Measurements from ENCODE around the gene MYL11.
"Not testable (repeated sequence)": the region's sequence is repeated elsewhere in the genome, so short reads cannot be mapped to it uniquely, and the experiment has no call there.

MYL11 gene

DNA sequence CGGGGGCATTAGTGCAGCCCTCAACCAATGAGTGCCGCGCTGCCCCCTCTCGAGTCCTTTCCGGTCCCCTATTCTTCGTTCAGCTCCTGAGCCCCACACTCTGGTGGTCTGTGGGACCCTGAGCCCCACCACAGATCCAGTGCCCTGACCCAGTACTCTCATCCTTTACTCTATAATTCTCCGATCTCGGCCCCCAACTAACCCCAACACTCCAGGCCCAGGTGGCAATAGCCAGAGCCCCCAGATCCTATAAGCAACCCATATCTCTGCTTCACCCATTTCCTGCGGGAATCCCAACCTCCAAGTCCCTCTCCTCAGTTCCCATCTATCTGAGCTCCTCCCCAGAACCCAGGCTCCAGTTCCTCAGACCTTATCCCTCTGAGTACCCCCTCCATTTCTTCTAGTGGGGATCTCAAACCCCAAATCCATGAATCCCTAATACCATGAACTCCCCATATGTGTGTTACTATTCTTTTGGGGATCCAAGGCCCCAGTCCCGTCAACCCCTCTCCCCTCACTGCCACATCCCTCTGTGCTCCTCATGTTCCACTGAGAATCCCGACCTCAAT lies 3.3 kb upstream of the MYL11 start:
- no peak for DNase-seq

DNA sequence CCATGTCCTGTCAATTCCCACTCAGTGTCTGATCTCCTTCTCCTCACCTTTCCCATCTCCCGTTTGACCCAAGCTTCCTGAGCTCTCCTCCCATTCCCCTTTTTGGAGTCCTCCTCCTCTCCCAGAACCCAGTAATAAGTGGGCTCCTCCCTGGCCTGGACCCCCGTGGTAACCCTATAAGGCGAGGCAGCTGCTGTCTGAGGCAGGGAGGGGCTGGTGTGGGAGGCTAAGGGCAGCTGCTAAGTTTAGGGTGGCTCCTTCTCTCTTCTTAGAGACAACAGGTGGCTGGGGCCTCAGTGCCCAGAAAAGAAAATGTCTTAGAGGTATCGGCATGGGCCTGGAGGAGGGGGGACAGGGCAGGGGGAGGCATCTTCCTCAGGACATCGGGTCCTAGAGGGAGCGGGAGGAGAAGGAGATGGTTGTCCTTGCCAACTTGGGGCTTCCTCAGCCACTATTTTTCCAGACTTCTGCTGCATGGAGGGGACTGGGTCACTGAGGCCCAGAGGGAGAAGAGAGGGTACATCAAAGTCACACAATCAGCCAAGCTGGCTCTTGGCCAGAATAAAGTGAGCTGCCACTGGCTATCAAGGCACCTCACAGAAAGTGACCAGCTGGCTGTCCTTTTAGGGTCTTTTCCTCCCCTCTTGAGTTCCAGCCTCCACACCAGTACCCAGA lies 2.4 kb upstream of the MYL11 start:
- DNase-seq = no peak

DNA sequence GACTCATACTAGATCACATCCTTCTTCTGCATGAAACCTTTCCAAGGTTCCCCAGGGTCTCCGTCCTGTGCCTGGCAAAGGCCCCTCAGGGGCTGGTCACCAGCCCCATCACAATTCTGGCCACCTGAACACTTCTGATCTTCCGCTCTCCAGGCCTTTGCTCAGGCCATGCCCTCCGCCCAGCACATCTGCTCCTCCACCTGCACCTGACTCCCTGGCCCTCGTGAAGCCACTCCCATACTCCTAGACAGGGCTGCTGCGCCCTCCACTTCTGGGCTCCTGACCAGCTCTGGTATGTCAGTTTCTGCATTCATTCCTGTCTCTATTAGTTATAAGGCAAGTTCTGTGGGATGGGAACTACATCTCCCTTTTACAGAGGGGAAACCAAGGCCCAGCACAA lies 1.9 kb upstream of the MYL11 start:
- DNase-seq = no peak

DNA sequence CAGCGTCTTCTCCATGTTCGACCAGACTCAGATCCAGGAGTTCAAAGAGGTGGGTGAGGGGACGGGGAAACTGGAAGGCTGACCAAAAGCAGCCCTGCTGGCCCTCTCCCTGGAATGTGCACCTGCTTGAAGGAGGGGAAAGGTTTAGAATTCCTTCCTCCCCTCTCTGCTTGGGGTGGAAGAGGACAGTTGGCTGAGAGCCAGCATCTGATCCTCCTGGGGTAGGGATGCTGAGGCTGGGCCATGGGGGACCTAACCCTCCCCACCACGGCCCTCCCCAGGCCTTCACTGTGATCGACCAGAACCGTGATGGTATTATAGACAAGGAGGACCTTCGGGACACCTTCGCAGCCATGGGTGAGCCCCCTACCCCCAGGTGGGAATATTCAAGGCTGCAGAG lies 1.3 kb downstream of the MYL11 start:
- no peak for DNase-seq

DNA sequence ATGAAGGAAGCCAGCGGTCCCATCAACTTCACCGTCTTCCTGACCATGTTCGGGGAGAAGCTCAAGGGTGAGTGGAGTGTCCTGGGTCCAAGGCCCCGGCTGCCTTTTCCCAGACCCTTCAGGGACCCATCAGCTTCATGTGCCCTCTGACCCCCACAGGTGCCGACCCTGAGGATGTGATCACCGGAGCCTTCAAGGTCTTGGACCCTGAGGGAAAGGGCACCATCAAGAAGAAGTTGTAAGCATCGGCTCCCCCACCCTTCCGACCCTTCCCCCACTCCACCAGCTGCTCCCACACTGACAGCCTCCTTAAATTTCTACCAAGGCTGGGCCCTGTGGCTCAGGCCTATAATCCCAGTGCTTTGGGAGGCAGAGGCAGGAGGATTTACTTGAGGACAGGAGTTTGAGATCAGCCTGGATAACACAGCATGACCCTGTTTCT lies 1.9 kb downstream of the MYL11 start:
- DNase-seq = no peak

DNA sequence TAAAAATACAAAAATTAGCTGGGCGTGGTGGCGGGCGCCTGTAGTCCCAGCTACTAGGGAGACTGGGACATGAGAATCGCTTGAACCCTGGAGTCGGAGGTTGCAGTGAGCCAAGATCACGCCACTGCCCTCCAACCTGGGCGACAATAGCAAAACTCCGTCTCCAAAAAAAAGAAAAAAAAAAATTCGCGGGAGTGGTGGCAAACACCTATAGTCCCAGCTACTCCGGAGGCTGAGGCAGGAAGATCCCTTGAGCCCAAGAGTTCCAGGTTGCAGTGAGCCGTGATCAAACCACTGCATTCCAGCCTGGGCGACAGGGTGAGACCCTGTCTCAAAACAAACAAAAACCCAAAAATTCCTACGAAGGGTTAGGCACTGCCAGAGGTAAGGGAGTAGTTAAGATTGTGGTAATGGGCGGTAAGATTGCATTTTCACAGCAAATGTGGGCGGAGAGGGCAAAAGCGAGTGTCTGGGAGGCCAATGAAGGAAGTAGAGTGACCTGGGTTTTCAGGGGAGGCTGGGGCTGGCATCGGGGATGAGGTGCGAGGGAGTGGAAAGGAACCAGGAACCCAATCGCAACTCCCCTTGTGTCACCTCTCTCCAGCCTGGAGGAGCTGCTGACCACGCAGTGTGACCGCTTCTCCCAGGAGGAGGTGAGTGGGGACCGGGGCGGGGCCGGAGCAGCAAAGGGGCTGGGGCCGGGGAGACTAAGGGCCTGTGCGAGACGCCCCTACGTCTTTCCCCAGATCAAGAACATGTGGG lies 2.6 kb downstream of the MYL11 start:
- DNase-seq = no peak

DNA sequence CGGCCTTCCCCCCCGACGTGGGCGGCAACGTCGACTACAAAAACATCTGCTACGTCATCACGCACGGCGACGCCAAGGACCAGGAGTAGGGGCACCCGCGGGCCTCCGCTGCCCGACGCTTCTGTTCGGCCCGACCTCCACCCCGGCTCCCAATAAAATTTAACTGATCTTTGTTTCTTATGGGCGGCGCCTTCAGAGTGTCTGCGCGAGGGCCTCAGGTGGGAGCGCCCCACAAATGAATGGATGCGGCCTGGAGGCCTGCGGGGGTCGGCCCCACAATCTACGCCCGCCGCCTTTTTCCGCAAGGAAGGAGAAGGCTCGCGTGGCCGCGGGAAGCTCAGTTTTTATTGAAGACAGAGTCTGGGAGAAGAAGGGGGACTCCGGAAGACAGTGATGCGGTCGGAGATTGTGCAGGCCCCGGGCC lies 3.2 kb downstream of the MYL11 start:
- peak; percentile 86 for DNase-seq

DNA sequence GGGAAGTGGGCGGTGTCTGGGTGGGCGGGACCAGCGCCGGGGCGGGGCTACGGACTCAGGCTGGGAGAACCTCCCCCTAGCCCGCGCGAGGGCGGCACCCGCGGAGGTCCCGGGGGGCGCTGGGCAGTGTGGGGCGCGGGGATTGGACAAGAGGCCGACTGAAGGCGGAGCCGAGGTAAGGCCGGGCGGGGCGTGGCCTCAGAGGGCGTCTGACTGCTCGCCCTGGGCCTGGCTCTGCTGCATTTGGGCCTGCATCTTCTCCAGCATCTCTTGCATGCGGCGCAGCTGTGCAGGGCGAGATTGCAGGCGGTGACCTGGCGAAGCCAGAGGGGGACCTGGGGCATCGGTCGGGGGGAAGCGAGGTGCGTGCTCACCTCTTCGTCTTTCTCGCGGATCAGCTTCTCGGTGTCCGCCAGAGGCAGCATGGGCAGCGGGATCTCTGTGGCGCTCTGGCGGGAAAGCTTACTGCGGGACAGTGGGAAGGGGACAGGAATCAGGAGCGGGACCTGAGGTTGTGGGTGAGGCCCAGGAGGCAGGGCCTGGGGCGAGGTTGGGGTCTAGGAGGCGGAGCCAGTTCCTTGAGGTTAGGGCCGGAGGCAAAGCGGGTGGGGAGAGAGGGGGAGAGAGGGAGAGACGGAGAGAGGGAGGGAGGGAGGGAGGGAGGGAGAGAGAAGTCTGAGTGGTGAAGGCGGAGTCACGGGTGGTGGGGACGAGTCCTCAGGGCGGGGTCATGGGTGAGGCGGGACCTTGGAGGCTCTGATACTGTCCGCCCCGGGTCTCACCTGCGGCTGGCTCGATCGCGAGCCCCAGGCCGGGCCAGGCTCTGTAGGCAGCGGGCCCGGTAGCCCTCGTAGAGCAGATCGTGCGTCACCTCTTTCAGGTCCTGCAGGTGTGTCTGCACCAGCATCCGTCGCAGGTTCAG lies 3.9 kb downstream of the MYL11 start:
- peak; percentile 99 for DNase-seq

DNA sequence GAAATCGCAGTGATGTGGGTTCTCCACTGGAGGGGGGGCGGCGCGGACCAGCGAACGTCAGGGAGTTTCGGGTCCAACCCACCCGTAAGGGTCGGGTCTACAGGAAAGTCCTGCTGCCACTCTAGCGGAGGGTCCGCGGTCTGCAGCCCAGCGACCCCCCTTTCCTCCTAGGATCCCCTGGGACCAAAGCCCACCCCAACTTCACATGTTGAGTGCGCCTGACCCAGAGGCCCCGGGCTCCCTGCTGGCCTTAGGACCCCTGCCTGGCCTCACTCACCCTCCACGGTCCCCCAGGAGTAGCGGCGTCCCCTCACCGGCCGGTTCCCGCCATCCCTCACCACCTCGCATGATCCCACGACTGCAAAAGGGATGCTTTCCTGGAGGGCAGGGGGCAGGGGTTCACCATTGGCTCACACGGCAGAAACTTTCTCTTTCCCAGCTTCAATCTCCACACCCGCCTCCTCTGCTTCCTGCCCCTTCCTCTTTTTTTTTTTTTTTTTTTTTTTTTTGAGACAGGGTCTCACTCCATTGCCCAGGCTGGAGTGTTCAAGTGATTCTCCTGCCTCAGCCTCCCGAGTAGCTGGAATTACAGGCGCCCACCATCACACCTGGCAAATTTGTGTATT lies 4.7 kb downstream of the MYL11 start:
- no peak for DNase-seq

DNA sequence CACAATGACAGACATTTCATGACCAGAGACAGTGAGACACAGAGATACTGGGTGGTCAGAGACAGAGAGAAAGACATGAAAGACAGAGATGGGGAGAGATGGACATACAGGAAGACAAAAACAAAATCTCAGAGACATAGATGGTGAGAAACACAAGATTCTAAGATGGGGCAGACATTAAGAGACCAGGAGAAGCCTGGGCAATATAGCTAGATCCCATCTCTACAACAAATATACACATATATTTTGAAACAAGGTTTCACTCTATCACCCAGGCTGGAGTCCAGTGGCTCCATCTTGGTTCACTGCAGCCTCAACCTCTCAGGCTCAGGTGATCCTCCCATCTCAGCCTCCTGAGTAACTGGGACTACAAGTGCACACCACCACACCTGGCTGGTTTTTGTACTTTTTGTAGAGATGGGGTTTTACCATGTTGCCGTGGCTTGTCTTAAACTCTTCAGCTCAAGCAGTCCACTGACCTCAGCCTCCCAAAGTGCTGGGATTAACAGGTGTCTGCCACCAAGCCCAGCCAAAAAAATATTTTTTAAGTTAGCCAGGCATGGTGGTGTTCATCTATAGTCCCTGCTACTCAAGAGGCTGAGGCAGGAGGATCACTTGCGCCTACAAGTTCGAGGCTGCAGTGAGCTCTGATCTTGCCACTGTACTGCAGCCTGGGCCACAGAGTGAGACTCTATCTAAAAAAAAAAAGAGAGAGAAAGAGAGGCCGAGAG lies 5.6 kb downstream of the MYL11 start:
- no peak for DNase-seq

DNA sequence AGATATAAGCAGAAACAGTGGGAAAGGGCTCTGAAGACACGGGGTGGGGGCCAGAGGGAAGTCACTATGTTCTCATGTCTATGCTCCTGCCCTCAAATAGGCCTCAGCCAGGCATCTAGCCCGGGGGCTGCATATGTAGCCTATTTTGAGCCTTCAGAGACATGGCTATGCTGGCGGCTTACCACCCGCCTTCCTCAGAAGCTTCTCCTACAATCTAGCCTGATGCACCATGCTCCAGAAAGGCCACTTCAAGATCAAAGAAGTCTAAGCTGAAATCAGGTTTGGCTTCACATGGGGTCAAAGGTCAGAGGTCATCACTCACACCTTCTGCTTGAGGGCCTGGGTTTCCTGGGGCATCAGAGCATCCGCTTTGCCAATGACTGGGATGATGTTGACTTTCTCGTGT lies 6.2 kb downstream of the MYL11 start:
- no peak for DNase-seq

DNA sequence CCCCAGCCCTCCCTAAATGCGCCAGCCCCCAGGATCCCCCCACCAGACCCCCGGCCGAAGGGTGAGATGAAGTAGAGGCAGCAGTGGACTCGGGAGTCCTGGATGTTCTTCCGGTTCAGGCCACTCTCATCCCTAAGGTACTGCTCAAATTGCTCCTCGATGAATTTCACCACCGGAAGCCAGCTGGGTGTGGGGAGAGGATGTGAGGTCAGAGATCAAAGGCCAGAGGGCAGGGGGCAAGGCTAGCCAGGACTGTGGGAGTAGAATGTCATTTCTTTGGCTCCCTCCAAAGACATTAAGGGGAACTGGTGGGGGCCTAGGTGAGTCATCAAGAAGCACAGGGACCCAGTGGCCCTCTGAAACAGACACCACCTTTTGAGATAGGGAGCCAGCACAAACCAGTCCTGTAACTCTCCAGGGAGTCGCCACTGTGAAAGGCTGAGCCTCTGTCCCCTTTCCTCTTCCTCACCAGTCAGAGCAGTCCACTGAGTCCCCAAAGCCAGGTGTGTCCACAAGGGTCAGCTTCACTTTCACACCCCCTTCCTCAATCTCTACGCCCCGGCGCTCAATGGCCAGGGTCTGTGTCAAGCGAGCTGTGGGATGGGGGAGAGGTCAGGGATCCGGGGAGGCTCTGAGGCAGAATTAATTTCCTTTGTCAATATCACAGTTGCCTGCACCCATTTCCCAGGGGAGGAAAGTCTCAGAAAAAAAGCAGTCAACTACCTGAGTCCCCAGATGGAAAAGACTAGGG lies 6.9 kb downstream of the MYL11 start:
- DNase-seq = no peak

DNA sequence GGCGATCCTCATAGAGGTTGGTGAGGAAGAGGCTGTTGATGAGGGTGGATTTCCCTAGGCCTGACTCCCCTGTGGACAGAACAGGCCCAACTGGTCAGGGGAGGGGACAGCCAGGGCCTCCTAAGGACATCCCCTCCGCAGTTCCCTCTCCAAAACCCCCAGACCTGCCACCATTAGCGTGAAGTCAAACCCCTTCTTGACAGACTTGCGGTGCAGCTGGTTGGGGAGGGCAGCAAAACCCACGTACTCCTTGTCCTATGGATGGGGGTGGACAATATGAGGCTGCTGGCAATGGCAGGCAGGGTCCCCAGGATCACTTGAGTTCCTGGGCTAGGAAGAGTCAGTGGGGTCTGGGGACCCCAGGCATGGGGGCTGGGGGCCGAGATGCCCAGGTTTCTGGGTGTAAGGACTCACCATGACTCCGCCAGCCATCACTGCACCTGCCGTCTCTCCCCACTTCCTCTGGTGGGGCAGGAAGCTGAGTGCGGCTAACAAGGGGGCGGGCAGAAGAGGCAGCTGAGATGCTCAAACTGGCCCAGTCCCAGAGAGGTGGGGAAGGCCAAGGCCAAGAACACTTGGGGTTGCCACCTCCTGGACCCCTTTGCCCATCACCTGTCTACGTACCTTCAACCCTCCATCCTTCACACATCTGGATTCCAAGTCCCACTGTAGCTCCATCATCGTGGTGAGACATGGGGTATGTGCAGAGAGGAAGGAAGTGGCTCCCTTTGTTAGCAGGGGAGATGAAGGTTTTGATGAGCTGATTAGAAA lies 7.7 kb downstream of the MYL11 start, which contains the start of gene SEPTIN1:
Gene SEPTIN1 (minus strand): TSS at position 451 of the 771 bp plus-strand sequence. CDS start 19 bp downstream, at position 432.
- peak; percentile 49 for DNase-seq

DNA sequence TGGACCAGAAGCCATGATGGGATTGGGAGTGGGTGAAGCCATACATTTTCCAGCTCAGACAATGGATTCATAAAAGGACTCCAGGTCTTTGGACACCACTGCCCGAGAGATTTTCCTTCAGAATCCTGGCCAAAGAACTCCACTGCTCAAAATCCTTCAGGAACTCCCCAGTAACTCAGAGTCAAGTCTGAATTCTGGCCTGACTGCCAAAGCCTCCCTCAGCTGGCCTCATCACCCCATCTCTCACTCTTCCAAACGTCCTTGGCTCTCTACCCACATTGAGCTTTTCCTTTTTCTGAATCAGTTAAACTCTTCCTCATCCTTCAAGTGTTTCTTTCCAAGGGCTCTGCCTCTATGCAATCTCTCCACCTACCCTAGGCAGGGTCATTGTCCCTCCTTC lies 8.9 kb downstream of the MYL11 start:
- no peak for DNase-seq

DNA sequence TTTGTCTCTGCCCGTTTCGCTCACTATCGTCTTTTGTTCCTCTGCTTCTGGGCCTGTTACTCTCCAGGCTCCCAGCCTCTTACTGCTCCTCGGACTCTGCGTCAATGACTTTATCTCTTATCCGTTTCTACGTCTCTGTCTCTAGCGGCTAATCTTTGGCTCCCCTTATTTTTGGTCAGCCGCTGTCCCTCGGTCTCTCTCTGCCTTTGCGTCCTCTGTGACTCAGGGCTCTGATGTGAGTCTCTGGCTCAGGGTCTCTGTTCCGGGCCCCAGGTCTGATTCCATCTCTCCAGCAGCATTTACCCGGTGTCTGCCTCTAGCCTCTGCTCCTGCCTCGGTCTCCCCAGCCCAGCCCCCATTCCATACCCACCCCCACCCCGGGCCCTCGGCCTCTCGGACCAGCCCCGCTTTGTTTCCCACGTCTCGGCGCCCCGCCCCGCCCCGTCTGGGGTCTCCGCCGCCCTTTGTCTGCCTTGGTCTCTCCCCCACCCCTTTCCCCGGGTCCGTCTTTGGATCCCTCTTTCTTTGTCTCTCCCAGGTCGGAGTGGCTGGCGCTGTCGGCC lies 20.1 kb downstream of the MYL11 start:
- no peak for DNase-seq

DNA sequence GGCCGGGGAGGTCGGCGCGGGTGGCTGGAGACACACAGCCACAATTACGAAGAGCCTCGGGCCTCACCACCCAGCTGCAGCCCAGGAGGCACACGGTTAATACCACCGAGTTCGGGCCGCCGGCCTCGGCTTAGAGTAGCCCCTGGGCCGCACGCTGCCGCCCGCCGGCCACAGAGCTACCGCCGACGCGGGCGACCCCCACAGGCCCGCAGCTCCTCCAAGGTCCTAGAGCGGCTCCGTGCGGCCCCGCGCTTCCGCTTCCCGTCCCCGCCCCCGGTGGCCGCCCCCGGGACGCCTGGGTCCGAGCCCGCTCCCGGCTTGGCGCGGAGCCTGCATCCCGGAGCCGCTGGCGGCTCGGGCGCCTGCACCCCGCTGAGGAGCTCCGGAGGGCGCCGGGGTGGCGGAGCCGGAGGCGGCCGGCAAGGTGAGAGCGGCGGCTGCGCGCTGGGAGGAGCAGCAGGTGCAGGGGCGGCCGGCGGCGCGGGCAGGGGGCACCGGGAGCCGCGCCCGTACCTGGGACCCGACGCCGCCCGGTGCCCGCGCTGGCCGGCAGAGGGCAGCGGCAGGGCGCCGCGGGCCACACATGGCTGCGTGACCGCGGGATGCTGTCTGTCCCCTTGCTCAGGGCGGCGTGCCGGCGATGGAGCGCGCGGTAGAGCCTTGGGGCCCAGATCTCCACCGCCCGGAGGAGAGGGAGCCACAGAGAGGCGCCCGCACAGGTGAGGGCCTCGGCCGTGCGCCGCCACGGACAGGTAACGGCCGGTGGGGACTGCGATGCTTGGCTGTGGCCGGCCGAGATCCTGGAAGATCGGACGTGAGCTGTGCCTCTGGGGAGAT lies 20.8 kb downstream of the MYL11 start, which contains the start of gene ZNF48:
Gene ZNF48 (plus strand): TSS at position 266 of the 837 bp plus-strand sequence. CDS start 375 bp downstream, at position 641.
- DNase-seq = peak; percentile 88

DNA sequence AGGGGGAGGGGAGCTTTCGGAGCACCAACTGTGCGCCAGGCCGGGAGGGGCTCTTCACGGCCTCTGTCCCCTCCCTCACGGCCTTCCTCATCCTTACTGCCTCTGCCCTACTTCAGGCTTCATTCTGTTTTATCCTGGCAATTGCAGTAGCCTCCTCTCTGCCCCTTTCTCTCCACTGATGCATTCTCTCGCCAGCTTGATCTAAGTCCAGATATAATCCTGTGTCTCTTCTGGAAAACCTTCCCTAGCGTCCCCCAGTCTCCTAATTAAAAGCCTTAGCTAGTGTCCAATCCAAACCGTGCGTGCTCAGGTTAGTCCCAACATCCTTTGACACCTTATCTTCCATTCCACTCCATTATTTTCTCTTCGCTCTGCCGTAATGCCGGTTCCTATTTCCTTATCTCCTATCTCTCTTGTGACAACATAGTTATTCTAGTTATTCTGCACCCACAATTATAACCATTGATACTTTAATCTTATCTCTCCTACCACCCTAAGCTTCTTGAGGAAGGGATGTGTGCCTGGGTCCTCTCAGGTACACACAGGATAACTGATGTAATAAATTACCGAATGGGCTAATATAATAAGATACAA lies 21.5 kb downstream of the MYL11 start:
- no peak for DNase-seq

DNA sequence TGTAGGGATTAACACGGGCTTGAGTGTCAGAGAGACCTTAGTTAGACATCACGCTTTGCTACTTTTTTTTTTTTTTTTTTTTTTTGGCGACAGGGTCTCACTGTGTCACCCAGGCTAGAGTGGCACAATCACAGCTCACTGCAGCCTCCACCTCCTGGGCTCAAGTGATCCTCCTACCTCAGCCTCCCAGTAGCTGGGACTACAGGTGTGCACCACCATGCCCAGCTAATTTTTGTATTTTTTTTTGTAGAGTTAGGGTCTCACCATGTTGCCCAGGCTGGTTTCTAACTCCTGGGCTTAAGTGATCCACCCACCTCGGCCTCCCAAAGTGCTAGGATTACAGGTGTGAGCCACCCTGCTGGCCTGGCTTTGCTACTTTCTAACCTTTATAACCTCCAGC lies 22.0 kb downstream of the MYL11 start:
- DNase-seq = not testable (repeated sequence)

All from RPMI8226 (cell line).